ENCODE results near the gene DNAI1. TPM values are rescaled to one million over a fixed set of nuclear protein-coding genes. Genes with fewer than 3 reads are reported as not detected.

Gene DNAI1
- total and polyA plus RNA-seq, 10 of the 15 experiments (the other 5 are each of a cell fraction or from before 2014, with no cell fraction given): not detected

DNA sequence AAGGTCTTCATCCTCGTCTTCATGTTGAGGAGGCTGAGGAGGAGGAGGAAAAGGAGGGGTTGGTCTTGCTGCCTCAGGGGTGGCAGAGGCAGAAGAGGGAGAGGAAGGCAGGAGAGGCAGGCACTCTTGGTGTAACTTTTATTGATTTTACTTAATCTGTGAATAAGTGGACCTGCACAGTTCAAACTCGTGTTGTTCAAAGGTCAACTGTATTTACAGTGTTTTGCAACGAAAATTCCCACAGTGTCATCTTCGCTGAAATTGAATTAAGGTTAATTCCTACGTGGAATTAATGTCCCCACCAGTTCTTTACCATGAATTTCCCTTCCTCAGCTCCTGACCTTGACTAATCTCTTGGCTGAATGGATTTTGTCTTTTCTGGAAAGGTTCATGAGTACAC is 85.4 kb downstream of the DNAI1 start:
- in situ Hi-C loops (cut with MboI): no loop called here
- no TSS peak for BruUV-seq (replicated peaks)
- Histone ChIP-seq H3K36me3 (ENCODE audit: control insufficient read depth in 2 of 2, insufficient read depth in 2 of 2, low read length in 1 of 2) (no peaks in the 10 kb centered on the region), H3K4me3 (no peak overlapping the region), H3K4me1 (ENCODE audit: control insufficient read depth, insufficient read depth, low read length) (no peaks in the 10 kb centered on the region), H3K4me2 (ENCODE audit: control insufficient read depth, insufficient read depth) (no peak overlapping the region), H3K9me3 (replicated peaks; ENCODE audit: control insufficient read depth, insufficient read depth, low read length) (no peaks in the 10 kb centered on the region; the same call in 2 of the 3 replicates), H3K9ac (ENCODE audit: control insufficient read depth, insufficient read depth, low read length) (no peak overlapping the region), H3K27ac (ENCODE audit: control insufficient read depth, insufficient read depth) (no peak overlapping the region), H3K79me2 (ENCODE audit: control insufficient read depth, insufficient read depth, low read length) (no peaks in the 10 kb centered on the region), H2AFZ (ENCODE audit: control insufficient read depth, low read depth, low read length) (no peak overlapping the region), H4K20me1 (ENCODE audit: control insufficient read depth, insufficient read depth) (0 out of 2 replicates have a peak, but pooled peaks cover 4% of the 10 kb centered on the region), H3K27me3 (replicated peaks in 1 of 2; ENCODE audit: control insufficient read depth in 2 of 2, insufficient read depth in 2 of 2, low read length in 1 of 2) (peaks cover 8 to 9% of the 10 kb centered on the region in 2 experiments)
- no peak for DNase-seq (ENCODE audit: low read depth, low spot score)
- ChIA-PET SMC1A (ENCODE audit: uncharacterized antibody, unreplicated experiment) (no interaction called here), RAD21 (ENCODE audit: unreplicated experiment) (no interaction called here), CTCF (interaction anchor here (0.7 to 1.7 kb wide), 4 partner anchors 60 to 957 kb away, joined by 3 to 5 read pairs (median 4); no protein-coding TSS in a partner anchor), POLR2A (no interaction called here)
- TF ChIP-seq JUND (IDR thresholded peaks at IDR 0.05; ENCODE audit: low read depth, low read length) (no peak), SREBF1 (IDR thresholded peaks at IDR 0.05; ENCODE audit: low read length) (no peak), ESRRA (IDR thresholded peaks at IDR 0.05; ENCODE audit: low read length) (no peak), BCL11A (IDR thresholded peaks at IDR 0.05; ENCODE audit: low read depth, low read length) (no peak)
- no peak for FAIRE-seq
- no peak for ATAC-seq
- intact Hi-C loops (cut with micrococcal nuclease; ENCODE audit: unreplicated experiment): no loop called here
- WGBS (ENCODE audit: insufficient coverage, insufficient replicate concordance, low lambda C conversion rate, missing lambda C conversion rate): 10% methylated on average over 5 of the region's 5 CpGs

GRCh38 chr9:34545497-34545896 is 86.9 kb downstream of the DNAI1 start:
- ChIA-PET POLR2A (no interaction called here), SMC1A (ENCODE audit: uncharacterized antibody, unreplicated experiment) (no interaction called here), RAD21 (ENCODE audit: unreplicated experiment) (no interaction called here), CTCF (interaction anchor here (1.6 kb wide), 1 partner anchor 34 kb away, joined by 3 read pairs; no protein-coding TSS in a partner anchor)
- Histone ChIP-seq H3K27me3 (replicated peaks in 1 of 2; ENCODE audit: control insufficient read depth in 2 of 2, insufficient read depth in 2 of 2, low read length in 1 of 2) (peaks cover 4 to 9% of the 10 kb centered on the region in 2 experiments), H3K9ac (ENCODE audit: control insufficient read depth, insufficient read depth, low read length) (no peak overlapping the region), H3K4me3 (no peak overlapping the region), H3K4me2 (ENCODE audit: control insufficient read depth, insufficient read depth) (no peak overlapping the region), H3K4me1 (ENCODE audit: control insufficient read depth, insufficient read depth, low read length) (no peaks in the 10 kb centered on the region), H2AFZ (ENCODE audit: control insufficient read depth, low read depth, low read length) (no peak overlapping the region), H3K9me3 (replicated peaks; ENCODE audit: control insufficient read depth, insufficient read depth, low read length) (no peaks in the 10 kb centered on the region; the same call in 2 of the 3 replicates), H3K27ac (ENCODE audit: control insufficient read depth, insufficient read depth) (no peak overlapping the region), H3K36me3 (ENCODE audit: control insufficient read depth in 2 of 2, insufficient read depth in 2 of 2, low read length in 1 of 2) (no peaks in the 10 kb centered on the region), H4K20me1 (ENCODE audit: control insufficient read depth, insufficient read depth) (peaks cover 8% of the 10 kb centered on the region; the same call in 1 of the 2 replicates), H3K79me2 (ENCODE audit: control insufficient read depth, insufficient read depth, low read length) (no peaks in the 10 kb centered on the region)
- ATAC-seq: no peak
- FAIRE-seq: no peak
- no peak for DNase-seq (ENCODE audit: low read depth, low spot score)
- 25% methylated on average over 6 of the region's 6 CpGs for WGBS (ENCODE audit: insufficient coverage, insufficient replicate concordance, low lambda C conversion rate, missing lambda C conversion rate)
- no TSS peak for BruUV-seq (replicated peaks)
- intact Hi-C loops (cut with micrococcal nuclease; ENCODE audit: unreplicated experiment): loop anchor here (5.0 kb wide), 1 partner anchor 108 kb away; no protein-coding TSS in a partner anchor
- in situ Hi-C loops (cut with MboI): no loop called here
- no peak for TF ChIP-seq FOS (IDR thresholded peaks at IDR 0.05; ENCODE audit: borderline replicate concordance, extremely low read depth, insufficient read length)
- TF ChIP-seq ATF2 (IDR thresholded peaks at IDR 0.05; ENCODE audit: low read length): no peak
- no peak for TF ChIP-seq CBX3 (IDR thresholded peaks at IDR 0.05; ENCODE audit: borderline replicate concordance, low read depth)
- no peak for TF ChIP-seq MYC (IDR thresholded peaks at IDR 0.05; ENCODE audit: insufficient read depth, insufficient read length, insufficient replicate concordance, low read length, severe bottlenecking)
- no peak for TF ChIP-seq YY1 (IDR thresholded peaks at IDR 0.05; ENCODE audit: low read depth, low read length)
- no peak for TF ChIP-seq REST (IDR thresholded peaks at IDR 0.05; ENCODE audit: low read depth, low read length)

All from GM12878 (cell line).